RWPE1 (cell line): ENCODE results near the gene PRSS57.

Source experiments
- CTCF ChIA-PET: fragments of 350-600 bp; sonication (Branson Sonifier 250); formaldehyde crosslinking; extraction: SDS; loops from one replicate; lab custom pipeline; 2021; lab: Yijun Ruan, JAX
- POLR2A ChIA-PET: fragments of 400-600 bp; formaldehyde crosslinking; extraction: SDS; loops from one replicate; lab custom pipeline; 2020; ENCODE audit warnings: antibody characterized with exemption; ENCODE audit not compliant: low non-redundant PET; lab: Yijun Ruan, JAX
- DNase-seq: peaks from one replicate; pipeline ENCODE4 v3.0.0; 2012; ENCODE audit warnings: low spot score
- H3K27ac ChIP-seq: fragments of 450-650 bp; 2 replicates; pipeline ENCODE4 v1.5.1; 2017
- TF ChIP-seq, protein P1 (sequence below): fragments of 450-650 bp; conservative IDR thresholded peaks from 2 replicates; pipeline ENCODE4 v1.5.1; 2017; ENCODE audit warnings: low read depth, mild to moderate bottlenecking

Gene PRSS57

DNA sequence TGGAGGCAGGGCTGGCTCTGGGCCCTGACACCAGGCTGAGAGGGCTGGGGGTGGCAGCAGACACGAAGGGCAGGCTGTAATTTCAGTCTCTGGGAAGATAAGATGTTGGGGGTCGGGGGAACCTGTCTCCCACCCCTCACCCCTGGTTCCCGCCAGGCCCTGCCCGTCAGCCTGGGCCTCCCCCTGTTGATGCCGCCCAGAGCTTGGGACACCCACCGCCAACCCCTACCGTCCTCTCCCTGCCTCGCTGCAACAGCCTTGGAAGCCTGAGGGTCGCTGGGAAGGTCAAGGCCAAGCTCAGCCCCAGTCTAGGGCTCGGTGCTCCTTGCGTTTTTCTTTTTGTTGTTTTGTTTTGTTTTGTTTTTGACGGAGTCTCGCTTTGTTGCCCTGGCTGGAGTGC, 28.0 kb upstream of the PRSS57 start:
- TF ChIP-seq, protein P1, sequence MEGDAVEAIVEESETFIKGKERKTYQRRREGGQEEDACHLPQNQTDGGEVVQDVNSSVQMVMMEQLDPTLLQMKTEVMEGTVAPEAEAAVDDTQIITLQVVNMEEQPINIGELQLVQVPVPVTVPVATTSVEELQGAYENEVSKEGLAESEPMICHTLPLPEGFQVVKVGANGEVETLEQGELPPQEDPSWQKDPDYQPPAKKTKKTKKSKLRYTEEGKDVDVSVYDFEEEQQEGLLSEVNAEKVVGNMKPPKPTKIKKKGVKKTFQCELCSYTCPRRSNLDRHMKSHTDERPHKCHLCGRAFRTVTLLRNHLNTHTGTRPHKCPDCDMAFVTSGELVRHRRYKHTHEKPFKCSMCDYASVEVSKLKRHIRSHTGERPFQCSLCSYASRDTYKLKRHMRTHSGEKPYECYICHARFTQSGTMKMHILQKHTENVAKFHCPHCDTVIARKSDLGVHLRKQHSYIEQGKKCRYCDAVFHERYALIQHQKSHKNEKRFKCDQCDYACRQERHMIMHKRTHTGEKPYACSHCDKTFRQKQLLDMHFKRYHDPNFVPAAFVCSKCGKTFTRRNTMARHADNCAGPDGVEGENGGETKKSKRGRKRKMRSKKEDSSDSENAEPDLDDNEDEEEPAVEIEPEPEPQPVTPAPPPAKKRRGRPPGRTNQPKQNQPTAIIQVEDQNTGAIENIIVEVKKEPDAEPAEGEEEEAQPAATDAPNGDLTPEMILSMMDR = no peak
- ChIA-PET CTCF (no interaction called here), POLR2A (no interaction called here)
- no peak overlapping the region for H3K27ac ChIP-seq
- no peak for DNase-seq

DNA sequence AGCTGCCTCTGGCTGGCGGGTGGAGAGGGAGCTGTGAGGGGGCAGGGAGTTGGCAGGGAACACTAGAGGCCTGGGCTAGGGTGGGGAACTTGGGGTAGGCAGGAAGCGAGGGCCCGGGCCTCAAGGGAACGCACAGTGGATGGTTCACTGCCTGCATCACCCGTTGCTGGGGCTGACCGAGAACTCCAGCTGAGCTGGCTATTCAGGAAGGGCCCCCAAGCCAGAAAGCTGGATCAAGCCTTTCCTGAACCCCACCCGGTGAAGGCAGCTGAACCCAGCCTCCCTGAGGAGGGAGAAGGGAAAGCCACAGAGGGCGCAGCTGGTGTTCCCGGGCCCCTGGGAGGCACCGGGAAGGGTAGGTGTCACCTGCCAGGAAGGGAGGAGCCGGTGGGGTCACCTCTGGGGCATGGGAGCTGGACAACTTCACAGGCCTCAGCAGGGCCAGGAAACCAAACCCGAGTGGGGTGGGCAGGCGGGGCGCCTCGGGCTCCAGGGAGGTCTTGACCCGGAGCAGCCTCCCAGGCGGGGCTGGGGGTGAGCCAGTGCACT, 27.4 kb upstream of the PRSS57 start:
- H3K27ac ChIP-seq = no peak overlapping the region
- DNase-seq = no peak
- ChIA-PET CTCF (no interaction called here), POLR2A (no interaction called here)
- TF ChIP-seq, protein P1 = no peak

GRCh38 chr19:720345-721160, 25.3 kb upstream of the PRSS57 start:
- no peak for DNase-seq
- TF ChIP-seq, protein P1 = no peak
- ChIA-PET POLR2A (no interaction called here), CTCF (no interaction called here)
- H3K27ac ChIP-seq = no peak overlapping the region

DNA sequence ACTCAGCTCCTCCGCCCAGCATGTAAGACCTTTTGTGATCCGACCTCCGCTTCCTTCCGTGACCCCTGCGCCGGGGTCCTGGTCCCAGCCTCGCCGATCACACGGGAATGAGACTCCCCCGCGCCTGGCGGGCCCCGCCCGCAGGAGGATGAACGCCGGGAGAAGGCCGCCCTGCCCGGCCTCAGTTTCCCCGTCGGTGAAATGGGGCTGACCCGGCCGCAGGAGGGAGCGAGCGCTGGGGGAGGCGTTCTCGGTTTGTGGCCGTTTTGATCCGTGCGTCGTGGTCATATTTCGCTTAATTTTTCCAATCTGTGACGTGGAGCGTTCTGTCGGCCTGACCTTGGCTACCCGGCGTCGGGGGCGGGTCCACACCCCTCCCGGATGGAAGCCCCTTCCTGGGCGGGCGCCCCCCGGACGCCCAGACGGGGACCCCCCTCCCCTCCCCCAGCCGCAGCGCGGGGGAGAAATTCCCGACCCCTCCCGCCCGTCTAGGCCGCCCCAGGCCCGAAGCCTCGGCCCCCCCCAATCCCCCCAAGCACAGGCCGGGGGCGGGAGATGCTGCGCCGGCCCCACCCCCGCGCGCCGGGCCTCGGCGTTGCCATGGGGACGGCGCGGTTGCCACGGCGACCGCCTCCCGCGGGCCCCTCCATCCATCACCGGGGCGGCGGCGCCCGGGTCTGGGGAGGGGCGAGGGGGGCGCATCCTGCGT, 24.5 kb upstream of the PRSS57 start:
- CTCF ChIA-PET = no interaction called here
- POLR2A ChIA-PET = no interaction called here
- no peak overlapping the region for H3K27ac ChIP-seq
- TF ChIP-seq, protein P1 = no peak
- DNase-seq = no peak

GRCh38 chr19:718991-719512, 23.8 kb upstream of the PRSS57 start:
- POLR2A ChIA-PET = no interaction called here
- no peak overlapping the region for H3K27ac ChIP-seq
- no peak for DNase-seq
- TF ChIP-seq, protein P1 = no peak
- CTCF ChIA-PET = no interaction called here

DNA sequence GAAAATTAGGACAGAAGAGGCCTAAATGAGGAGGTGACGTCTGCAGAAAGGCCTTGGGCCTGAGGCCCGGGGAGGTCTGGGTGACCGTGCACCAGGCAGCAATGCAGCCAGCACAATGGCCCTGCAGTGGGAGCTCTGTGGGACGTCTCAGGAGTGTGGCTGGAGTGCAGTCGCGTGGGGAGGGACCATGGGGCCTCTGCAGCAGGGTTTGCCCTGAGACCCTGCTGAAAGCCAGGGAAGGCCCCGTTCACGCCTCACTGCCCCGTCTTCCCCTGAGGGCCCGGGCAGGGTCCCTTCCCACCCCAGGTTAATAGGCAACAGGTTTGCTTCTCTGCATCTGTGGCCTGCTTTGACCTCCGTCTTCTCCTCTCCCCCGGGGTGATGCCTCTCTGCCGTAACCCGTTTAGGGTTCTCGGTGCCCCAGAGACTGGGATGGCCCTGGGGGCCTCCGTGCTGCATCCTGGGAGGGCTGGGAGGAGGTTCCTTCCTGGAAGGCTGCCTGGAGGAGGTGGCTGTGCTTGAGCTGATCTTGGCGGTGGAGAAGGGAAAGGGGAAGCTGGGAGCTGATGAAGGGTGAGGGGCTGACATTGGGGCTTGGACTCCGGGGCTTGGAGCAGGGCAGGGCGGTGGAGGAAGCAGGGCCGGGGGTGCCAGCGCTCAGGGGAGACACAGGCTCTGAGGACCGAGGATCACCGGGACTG, 23.1 kb upstream of the PRSS57 start:
- ChIA-PET CTCF (interaction anchor here (0.6 kb wide), 1 partner anchor 143 kb away, joined by 3 read pairs; no protein-coding TSS in a partner anchor), POLR2A (no interaction called here)
- no peak overlapping the region for H3K27ac ChIP-seq
- no peak for DNase-seq
- TF ChIP-seq, protein P1 = no peak
